Measurements from ENCODE around the gene NDUFA6. TPM values are rescaled to one million over a fixed set of nuclear protein-coding genes. Genes with fewer than 3 reads are reported as not detected.
A peak's percentile ranks its signal among the peaks of the same experiment; 100 is the strongest.
"Not testable (repeated sequence)": the region's sequence is repeated elsewhere in the genome, so short reads cannot be mapped to it uniquely, and the experiment has no call there.

NDUFA6 gene
- total RNA-seq, 1 experiment from 2014 or later = 166 TPM

DNA sequence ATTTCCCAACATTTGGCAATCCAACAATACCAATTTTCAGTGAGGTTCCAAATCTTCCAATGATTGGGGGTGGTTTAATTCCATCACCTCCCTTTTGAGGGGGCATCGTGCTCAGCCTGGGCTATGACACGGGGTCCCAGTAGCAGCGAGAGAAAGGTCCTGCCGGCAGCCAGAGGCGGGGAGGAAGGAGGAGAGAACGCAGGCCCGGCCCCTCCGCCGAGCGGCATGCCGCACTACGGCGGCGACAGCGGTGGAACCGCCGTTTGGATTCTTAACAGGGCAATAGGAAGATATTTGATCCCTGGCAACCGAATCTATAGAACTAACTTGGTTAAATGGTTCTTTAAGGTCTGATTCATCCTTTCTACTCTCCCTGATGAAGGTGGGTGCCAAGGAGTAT, 18.3 kb upstream of the NDUFA6 start:
- Histone ChIP-seq H3K4me1 (ENCODE audit: insufficient read depth, low read length, poor library complexity, severe bottlenecking) (peaks cover 9% of the 10 kb centered on the region), H3K27ac (ENCODE audit: low read depth, low read length, poor library complexity, severe bottlenecking) (no peak overlapping the region), H3K27me3 (replicated peaks; ENCODE audit: insufficient read depth, low read depth, low read length, poor library complexity) (no peaks in the 10 kb centered on the region), H3K4me3 (ENCODE audit: low read depth, low read length, poor library complexity, severe bottlenecking) (no peak overlapping the region), H3K9me3 (ENCODE audit: low read depth, low read length, poor library complexity, severe bottlenecking) (peaks cover 16% of the 10 kb centered on the region), H3K36me3 (ENCODE audit: insufficient read depth, low read length, poor library complexity, severe bottlenecking) (no peaks in the 10 kb centered on the region)
- intact Hi-C loops (cut with micrococcal nuclease; ENCODE audit: unreplicated experiment) = no loop called here
- DNase-seq (ENCODE audit: low spot score) = no peak
- no TSS peak for BruUV-seq (replicated peaks)
- CTCF ChIA-PET = interaction anchor here (0.6 kb wide), 1 partner anchor 179 kb away, joined by 7 read pairs; no protein-coding TSS in a partner anchor
- TF ChIP-seq, protein P1, sequence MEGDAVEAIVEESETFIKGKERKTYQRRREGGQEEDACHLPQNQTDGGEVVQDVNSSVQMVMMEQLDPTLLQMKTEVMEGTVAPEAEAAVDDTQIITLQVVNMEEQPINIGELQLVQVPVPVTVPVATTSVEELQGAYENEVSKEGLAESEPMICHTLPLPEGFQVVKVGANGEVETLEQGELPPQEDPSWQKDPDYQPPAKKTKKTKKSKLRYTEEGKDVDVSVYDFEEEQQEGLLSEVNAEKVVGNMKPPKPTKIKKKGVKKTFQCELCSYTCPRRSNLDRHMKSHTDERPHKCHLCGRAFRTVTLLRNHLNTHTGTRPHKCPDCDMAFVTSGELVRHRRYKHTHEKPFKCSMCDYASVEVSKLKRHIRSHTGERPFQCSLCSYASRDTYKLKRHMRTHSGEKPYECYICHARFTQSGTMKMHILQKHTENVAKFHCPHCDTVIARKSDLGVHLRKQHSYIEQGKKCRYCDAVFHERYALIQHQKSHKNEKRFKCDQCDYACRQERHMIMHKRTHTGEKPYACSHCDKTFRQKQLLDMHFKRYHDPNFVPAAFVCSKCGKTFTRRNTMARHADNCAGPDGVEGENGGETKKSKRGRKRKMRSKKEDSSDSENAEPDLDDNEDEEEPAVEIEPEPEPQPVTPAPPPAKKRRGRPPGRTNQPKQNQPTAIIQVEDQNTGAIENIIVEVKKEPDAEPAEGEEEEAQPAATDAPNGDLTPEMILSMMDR (conservative IDR thresholded peaks at IDR 0.05; ENCODE audit: low read depth, low read length) = no peak
- TF ChIP-seq EZH2 (IDR thresholded peaks at IDR 0.05; ENCODE audit: borderline replicate concordance, low read depth, low read length, poor library complexity, severe bottlenecking) = no peak
- POLR2A ChIA-PET (ENCODE audit: low non-redundant PET) = no interaction called here

DNA sequence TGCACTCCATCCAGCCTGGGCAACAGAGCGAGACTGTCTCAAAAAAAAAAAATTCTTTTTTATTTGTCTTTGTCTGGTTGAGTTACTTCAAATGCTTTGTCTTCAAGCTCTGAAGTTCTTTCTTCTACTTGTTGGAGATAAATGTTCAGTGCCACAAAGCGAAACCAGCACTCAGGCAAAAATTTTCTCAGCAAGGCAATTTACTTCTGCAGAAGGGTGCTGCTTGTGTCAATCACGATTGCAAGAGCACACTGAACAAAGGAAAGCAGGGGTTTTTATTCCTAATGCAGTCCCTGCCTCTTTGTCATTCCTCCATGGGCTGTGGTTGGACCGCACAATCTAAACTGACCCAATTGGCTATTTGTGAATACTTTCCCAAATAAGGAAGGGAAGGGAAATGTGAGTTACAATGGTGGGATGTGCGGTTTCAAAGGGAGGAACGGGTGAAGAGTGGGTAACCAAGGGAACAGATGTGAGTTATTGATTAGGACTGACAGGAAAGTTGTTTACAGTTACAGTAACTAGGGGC, 13.8 kb upstream of the NDUFA6 start:
- DNase-seq (ENCODE audit: low spot score); POLR2A ChIA-PET (ENCODE audit: low non-redundant PET); CTCF ChIA-PET: not testable (repeated sequence)

DNA sequence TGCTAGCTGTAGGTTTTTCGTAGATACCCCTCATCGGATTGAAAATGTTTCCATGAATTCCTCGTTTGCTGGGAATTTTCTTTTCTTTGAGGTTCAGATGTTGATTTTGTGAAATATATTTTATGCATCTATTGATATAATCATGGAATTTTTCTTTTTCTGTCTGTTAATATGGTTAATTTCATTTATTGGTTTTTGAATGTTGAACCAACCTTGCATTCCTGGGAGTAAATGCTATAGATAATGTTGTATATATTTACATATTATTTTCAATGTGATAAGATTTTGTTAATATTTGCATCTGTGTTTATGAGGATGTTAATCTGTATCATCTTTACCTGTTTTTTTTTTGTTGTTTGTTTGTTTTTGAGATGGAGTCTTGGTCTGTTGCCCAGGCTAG, 10.6 kb upstream of the NDUFA6 start:
- ChIA-PET CTCF (no interaction called here), POLR2A (ENCODE audit: low non-redundant PET) (no interaction called here)
- Histone ChIP-seq H3K4me1 (ENCODE audit: insufficient read depth, low read length, poor library complexity, severe bottlenecking) (no peaks in the 10 kb centered on the region), H3K27ac (ENCODE audit: low read depth, low read length, poor library complexity, severe bottlenecking) (no peak overlapping the region), H3K4me3 (ENCODE audit: low read depth, low read length, poor library complexity, severe bottlenecking) (no peak overlapping the region), H3K36me3 (ENCODE audit: insufficient read depth, low read length, poor library complexity, severe bottlenecking) (no peaks in the 10 kb centered on the region), H3K27me3 (replicated peaks; ENCODE audit: insufficient read depth, low read depth, low read length, poor library complexity) (no peaks in the 10 kb centered on the region), H3K9me3 (ENCODE audit: low read depth, low read length, poor library complexity, severe bottlenecking) (peaks cover 31% of the 10 kb centered on the region)
- no peak for TF ChIP-seq EZH2 (IDR thresholded peaks at IDR 0.05; ENCODE audit: borderline replicate concordance, low read depth, low read length, poor library complexity, severe bottlenecking)
- TF ChIP-seq, protein P1 (conservative IDR thresholded peaks at IDR 0.05; ENCODE audit: low read depth, low read length) = no peak
- no peak for DNase-seq (ENCODE audit: low spot score)
- intact Hi-C loops (cut with micrococcal nuclease; ENCODE audit: unreplicated experiment) = no loop called here
- no TSS peak for BruUV-seq (replicated peaks)

More for the DNA sequence above, 13.8 kb upstream of the NDUFA6 start:
- H3K27me3 ChIP-seq (replicated peaks; ENCODE audit: insufficient read depth, low read depth, low read length, poor library complexity); H3K4me1 ChIP-seq (ENCODE audit: insufficient read depth, low read length, poor library complexity, severe bottlenecking); H3K36me3 ChIP-seq (ENCODE audit: insufficient read depth, low read length, poor library complexity, severe bottlenecking); H3K4me3 ChIP-seq (ENCODE audit: low read depth, low read length, poor library complexity, severe bottlenecking); H3K27ac ChIP-seq (ENCODE audit: low read depth, low read length, poor library complexity, severe bottlenecking); BruUV-seq (replicated peaks); intact Hi-C loops (cut with micrococcal nuclease; ENCODE audit: unreplicated experiment): not testable (repeated sequence)
- H3K9me3 ChIP-seq (ENCODE audit: low read depth, low read length, poor library complexity, severe bottlenecking) = peaks cover 31% of the 10 kb centered on the region

DNA sequence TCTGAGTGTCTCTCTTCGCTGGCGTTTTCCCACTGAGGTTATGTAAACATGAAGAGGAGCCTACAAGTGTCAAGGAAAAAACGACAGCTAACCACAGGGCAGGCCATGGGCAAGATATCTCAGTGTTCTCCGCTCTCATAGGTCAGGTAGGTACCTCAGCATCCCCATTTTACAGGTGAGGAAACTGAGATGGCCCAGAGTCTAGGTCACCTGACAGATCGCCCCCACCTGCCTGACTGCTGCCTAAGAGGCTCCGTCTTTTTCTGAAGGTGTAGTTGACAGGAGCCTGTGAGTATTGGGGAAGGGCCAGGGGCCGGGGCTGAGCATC, 847 bp upstream of the NDUFA6 start:
- no peak for DNase-seq (ENCODE audit: low spot score)
- Histone ChIP-seq H3K4me3 (ENCODE audit: low read depth, low read length, poor library complexity, severe bottlenecking) (peak overlapping the region; percentile 74), H3K4me1 (ENCODE audit: insufficient read depth, low read length, poor library complexity, severe bottlenecking) (peaks cover 15% of the 10 kb centered on the region), H3K27ac (ENCODE audit: low read depth, low read length, poor library complexity, severe bottlenecking) (peak overlapping the region; percentile 97), H3K27me3 (replicated peaks; ENCODE audit: insufficient read depth, low read depth, low read length, poor library complexity) (no peaks in the 10 kb centered on the region), H3K36me3 (ENCODE audit: insufficient read depth, low read length, poor library complexity, severe bottlenecking) (peaks cover 22% of the 10 kb centered on the region), H3K9me3 (ENCODE audit: low read depth, low read length, poor library complexity, severe bottlenecking) (peaks cover 8% of the 10 kb centered on the region)
- no TSS peak for BruUV-seq (replicated peaks)
- ChIA-PET CTCF (interaction anchor here (0.7 to 2.2 kb wide), 6 partner anchors 13 to 353 kb away, joined by 3 to 20 read pairs (median 4); partner anchors contain the start of genes CENPM and NAGA), POLR2A (ENCODE audit: low non-redundant PET) (interaction anchor here (0.5 kb wide), 1 partner anchor 1968 kb away, joined by 9 read pairs; no protein-coding TSS in a partner anchor)
- no peak for TF ChIP-seq EZH2 (IDR thresholded peaks at IDR 0.05; ENCODE audit: borderline replicate concordance, low read depth, low read length, poor library complexity, severe bottlenecking)
- TF ChIP-seq, protein P1 (conservative IDR thresholded peaks at IDR 0.05; ENCODE audit: low read depth, low read length) = no peak
- intact Hi-C loops (cut with micrococcal nuclease; ENCODE audit: unreplicated experiment) = loop anchor here (2.0 kb wide), 2 partner anchors 345 to 353 kb away; no protein-coding TSS in a partner anchor

All from A673 (cell line).